ENCODE data around the gene SYNDIG1L. TPM values are rescaled to one million over a fixed set of nuclear protein-coding genes. Genes with fewer than 3 reads are reported as not detected.

The SYNDIG1L gene
- total and polyA plus RNA-seq, 2 of the 8 experiments (the other 6 are each of a cell fraction or from before 2014, with no cell fraction given): 3.0 to 3.2 TPM

GRCh38 chr14:74456684-74457564, 30.9 kb upstream of the SYNDIG1L start:
- ChIA-PET POLR2A (ENCODE audit: partially characterized antibody) (interaction anchor here (1.3 to 1.5 kb wide), 3 partner anchors 16 to 97 kb away, joined by 4 to 5 read pairs (median 4); no protein-coding TSS in a partner anchor), CTCF (ENCODE audit: partially characterized antibody) (interaction anchor here (0.6 to 18.2 kb wide), 21 partner anchors 8 to 163 kb away, joined by 3 to 181 read pairs (median 4); partner anchors contain the start of genes ISCA2 and NPC2)
- H3K9me3 ChIP-seq (ENCODE audit: insufficient read depth in 2 of 2, low read depth in 1 of 2, low read length in 1 of 2): peaks cover 0 to 5% of the 10 kb centered on the region in 2 experiments; a peak in 3 of 4 replicates
- H3K9ac ChIP-seq (replicated peaks in 1 of 4; ENCODE audit: extremely low read depth in 1 of 4, low read depth in 3 of 4, low read length in 3 of 4): no peak overlapping the region
- peak overlapping the region; percentile 35; the same call in 1 of the 2 replicates for H2BK12ac ChIP-seq (ENCODE audit: low read depth, low read length)
- H2AK5ac ChIP-seq (ENCODE audit: low read depth, low read length): peak overlapping the region; percentile 10; the same call in 1 of the 2 replicates
- no peaks in the 10 kb centered on the region for H3K27me3 ChIP-seq (replicated peaks in 1 of 4; ENCODE audit: control insufficient read depth in 3 of 4, extremely low read depth in 1 of 4, insufficient read depth in 3 of 4, low read length in 3 of 4)
- no peak overlapping the region for H2BK15ac ChIP-seq (ENCODE audit: low read length)
- no peak overlapping the region for H2BK120ac ChIP-seq (replicated peaks; ENCODE audit: low read depth, low read length)
- H3K79me2 ChIP-seq (ENCODE audit: control insufficient read depth in 1 of 2, insufficient read depth in 2 of 2, low read length in 2 of 2): no peaks in the 10 kb centered on the region
- no peak overlapping the region for H3K4ac ChIP-seq (replicated peaks; ENCODE audit: insufficient read length, low read depth, low read length)
- H4K8ac ChIP-seq (ENCODE audit: extremely low read depth, insufficient read depth, low read length): peak overlapping the region; percentile 45; the same call in 1 of the 2 replicates
- FAIRE-seq (no peak), DNase-seq (ENCODE audit: low read depth in 1 of 2, low spot score in 2 of 2) (no peak)
- WGBS, 2 experiments (ENCODE audit: extremely low coverage in 1 of 2, insufficient coverage in 1 of 2, insufficient read length in 1 of 2, insufficient replicate concordance in 2 of 2, low coverage in 1 of 2, low lambda C conversion rate in 2 of 2, missing lambda C conversion rate in 1 of 2): 88% methylated on average over 17 of the region's 17 CpGs; no CpG with 5 or more reads in 1 of the 2 experiments
- no peak overlapping the region for H3K56ac ChIP-seq (replicated peaks; ENCODE audit: insufficient read length, low read depth, low read length)
- peaks cover 0 to 3% (median 2%) of the 10 kb centered on the region in 4 experiments; a peak in 5 of 7 replicates for H3K4me1 ChIP-seq (replicated peaks in 1 of 4; ENCODE audit: control insufficient read depth in 3 of 4, insufficient read depth in 4 of 4, low read length in 3 of 4)
- no peak overlapping the region for H3K4me3 ChIP-seq (ENCODE audit: extremely low read depth in 1 of 4, insufficient read depth in 2 of 4, low read depth in 3 of 4, low read length in 4 of 4)
- H3K36me3 ChIP-seq (ENCODE audit: control insufficient read depth in 2 of 4, insufficient read depth in 4 of 4, low read length in 3 of 4): 0 out of 8 replicates have a peak, but pooled peaks cover 0 to 4% (median 0%) of the 10 kb centered on the region in 4 experiments
- H2AFZ ChIP-seq (ENCODE audit: low read length): no peak overlapping the region
- H3K4me2 ChIP-seq (ENCODE audit: insufficient read depth in 1 of 2, low read depth in 2 of 2, low read length in 2 of 2): no peak overlapping the region
- H3K18ac ChIP-seq (ENCODE audit: extremely low read depth, low read length): 0 out of 2 replicates have a peak overlapping the region, but pooled peaks have one; percentile 65
- peak overlapping the region; percentile 12 for H4K91ac ChIP-seq (replicated peaks; ENCODE audit: insufficient read length, low read length)
- no peak overlapping the region; the same call in 1 of the 2 replicates for H2BK20ac ChIP-seq (ENCODE audit: low read length)
- no peak overlapping the region for H3K23ac ChIP-seq (ENCODE audit: insufficient read length)
- no peak overlapping the region for H4K5ac ChIP-seq (ENCODE audit: insufficient read length, low read depth, low read length)
- no peak overlapping the region for H3K14ac ChIP-seq (ENCODE audit: insufficient read length)
- no peaks in the 10 kb centered on the region for H4K20me1 ChIP-seq (replicated peaks in 1 of 2; ENCODE audit: control insufficient read depth in 1 of 2, insufficient read depth in 2 of 2, low read length in 2 of 2)
- H2BK5ac ChIP-seq (ENCODE audit: low read depth, low read length): no peak overlapping the region
- H3K23me2 ChIP-seq (ENCODE audit: low read depth, low read length): no peaks in the 10 kb centered on the region
- H3K79me1 ChIP-seq (ENCODE audit: low read depth, low read length): no peaks in the 10 kb centered on the region
- H3K27ac ChIP-seq (ENCODE audit: low read depth, low read length): no peak overlapping the region
- TF ChIP-seq SP2 (IDR thresholded peaks at IDR 0.05; ENCODE audit: low read length) (no peak), TCF12 (IDR thresholded peaks at IDR 0.05; ENCODE audit: low read depth, low read length) (no peak), FOSL1 (IDR thresholded peaks at IDR 0.05; ENCODE audit: insufficient read depth, low read depth, low read length) (no peak), KDM4A (IDR thresholded peaks at IDR 0.05; ENCODE audit: low read depth, low read length, severe bottlenecking) (no peak), CTBP2 (IDR thresholded peaks at IDR 0.05; ENCODE audit: borderline replicate concordance, insufficient read depth, insufficient read length, low read length) (no peak), SP4 (IDR thresholded peaks at IDR 0.05; ENCODE audit: low read length) (no peak), TAF1 (IDR thresholded peaks at IDR 0.05; ENCODE audit: low read depth, low read length) (no peak), YY1 (IDR thresholded peaks at IDR 0.05; ENCODE audit: low read depth, low read length) (no peak), NANOG (IDR thresholded peaks at IDR 0.05; ENCODE audit: insufficient read depth, low read depth, low read length, poor library complexity, severe bottlenecking) (no peak), ATF3 (IDR thresholded peaks at IDR 0.05; ENCODE audit: insufficient read depth, low read depth, low read length) (no peak), POU5F1 (IDR thresholded peaks at IDR 0.05; ENCODE audit: low read depth, low read length) (no peak)

Data from H1 (cell line).